T-cell (primary cell): ENCODE data around the gene GXYLT2. TPM values are rescaled to one million over a fixed set of nuclear protein-coding genes. Genes with fewer than 3 reads are reported as not detected.

Experiments
- ATAC-seq, 4 experiments: fragments of 200-7000 bp in 3 of 4; fragments of 150-1000 bp in 1 of 4; cut with Tn5 transposase; replicated peaks in 1 of 4; 1 replicate in 3 of 4; 2 replicates in 1 of 4; pipeline ENCODE4 v1.10.0; 2021; ENCODE audit warnings: moderate library complexity in 3 of 4, mild to moderate bottlenecking in 2 of 4, moderate number of reproducible peaks in 1 of 4
- CTCF ChIA-PET, 2 donors: fragments of 300-600 bp; sonication (Branson Sonifier 250); formaldehyde crosslinking; loops; one replicate each; lab custom pipeline; 2022; ENCODE audit warnings: antibody characterized with exemption in 2 of 2; lab: Charles Lee
- POLR2A ChIA-PET, 2 donors: fragments of 300-600 bp; sonication (Branson Sonifier 250); formaldehyde crosslinking; loops; one replicate each; lab custom pipeline; 2022; ENCODE audit warnings: antibody characterized with exemption in 2 of 2; lab: Charles Lee
- DNase-seq, 35 experiments: peaks; one replicate each; pipeline versions ENCODE4 v3.0.0 to v3.0.0-alpha.2; 2013 to 2023
- H3K27ac ChIP-seq: one replicate; pipeline ENCODE4 v1.5.1; 2013; ENCODE audit warnings: low read length
- H3K27me3 ChIP-seq, 2 experiments: replicated peaks in 1 of 2; 1 replicate in 1 of 2; 2 replicates in 1 of 2; pipeline versions ENCODE4 v1.6.1 to v1.7.0; 2013; ENCODE audit warnings: low read length in 1 of 2, mixed read lengths in 1 of 2; ENCODE audit not compliant: control insufficient read depth in 2 of 2, insufficient read depth in 2 of 2; ENCODE audit errors: extremely low read depth in 1 of 2
- H3K36me3 ChIP-seq, 2 donors: 1 replicate in 1 of 2; 2 replicates in 1 of 2; pipeline versions ENCODE4 v1.6.1 to v1.7.0; 2013; ENCODE audit warnings: low read length in 1 of 2; ENCODE audit not compliant: control insufficient read depth in 2 of 2, insufficient read depth in 1 of 2; ENCODE audit errors: extremely low read depth in 1 of 2
- H3K4me1 ChIP-seq, 2 experiments: 1 replicate in 1 of 2; 2 replicates in 1 of 2; pipeline versions ENCODE4 v1.6.1 to v1.7.0; 2013; ENCODE audit warnings: low read length in 2 of 2, mixed read lengths in 1 of 2; ENCODE audit not compliant: insufficient read depth in 2 of 2, control insufficient read depth in 1 of 2; ENCODE audit errors: extremely low read depth in 1 of 2
- H3K4me3 ChIP-seq, 2 donors: 1 replicate in 1 of 2; 2 replicates in 1 of 2; pipeline versions ENCODE4 v1.5.1 to v1.7.0; 2013; ENCODE audit warnings: mild to moderate bottlenecking in 2 of 2, low read length in 1 of 2, moderate library complexity in 1 of 2; ENCODE audit not compliant: control insufficient read depth in 1 of 2; ENCODE audit errors: extremely low read depth in 1 of 2
- H3K9me3 ChIP-seq: 2 replicates; pipeline ENCODE4 v1.7.0; 2013
- H3K27ac Mint-ChIP-seq, 2 donors: one replicate each; pipeline ENCODE4 v1.8.0; 2020 to 2021; ENCODE audit warnings: mild to moderate bottlenecking in 2 of 2, mixed read lengths in 2 of 2
- H3K27me3 Mint-ChIP-seq, 2 donors: one replicate each; pipeline ENCODE4 v1.8.0; 2021 to 2022; ENCODE audit warnings: mixed read lengths in 2 of 2
- H3K36me3 Mint-ChIP-seq: one replicate; pipeline ENCODE4 v1.8.0; 2021; ENCODE audit warnings: mixed read lengths
- H3K4me1 Mint-ChIP-seq, 3 donors: one replicate each; pipeline ENCODE4 v1.8.0; 2020 to 2022; ENCODE audit warnings: mixed read lengths in 3 of 3, mild to moderate bottlenecking in 1 of 3
- H3K4me3 Mint-ChIP-seq, 3 donors: one replicate each; pipeline ENCODE4 v1.8.0; 2020 to 2022; ENCODE audit warnings: mild to moderate bottlenecking in 3 of 3, mixed read lengths in 3 of 3, moderate library complexity in 3 of 3
- H3K9me3 Mint-ChIP-seq, 3 donors: one replicate each; pipeline ENCODE4 v1.8.0; 2020 to 2022; ENCODE audit warnings: mixed read lengths in 3 of 3
- WGBS: methylation state at CpG from one replicate; pipeline ENCODE4 v1.1.5; 2013; ENCODE audit warnings: missing lambda C conversion rate; ENCODE audit not compliant: insufficient coverage; 5-methylcytosine and 5-hydroxymethylcytosine counted together
- total RNA-seq, 35 experiments: library from RNA in 6 of 35; stranded (reverse) in 6 of 35; fragments of 120-200 nt in 1 of 35; gene quantifications; one replicate each; pipeline versions ENCODE4 v1.2.1 to v1.2.4 and lab custom pipeline; 2013 to 2026

Gene GXYLT2
- total RNA-seq, 5 donors from 2014 or later (not counting 1 experiment from before 2014, with no cell fraction given), result 0.09 to 0.19 TPM; not detected in 3

DNA sequence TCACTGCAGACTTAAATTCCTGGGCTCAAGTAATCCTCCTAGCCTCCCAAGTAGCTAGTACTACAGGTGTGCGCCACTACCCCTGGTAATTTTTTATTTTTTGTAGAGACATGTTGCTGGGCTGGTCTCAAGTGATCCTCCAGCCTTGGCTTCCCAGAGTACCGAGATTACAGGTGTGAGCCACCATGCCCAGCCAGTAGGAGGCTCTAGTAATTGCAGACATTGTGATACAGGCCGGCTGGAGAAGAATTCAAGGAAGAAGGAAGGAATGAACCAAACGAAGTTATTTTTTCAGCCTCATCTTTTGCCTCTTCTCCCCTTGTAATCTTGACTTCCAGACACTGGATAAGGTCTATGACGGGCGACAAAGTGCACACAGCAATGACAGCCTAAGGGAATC is 105.5 kb downstream of the GXYLT2 start:
- H3K4me1 Mint-ChIP-seq, result peaks cover 11 to 13% (median 12%) of the 10 kb centered on the region in 3 donors
- Histone ChIP-seq H3K27me3 (no peaks in the 10 kb centered on the region), H3K9me3 (no peaks in the 10 kb centered on the region), H3K4me3 (no peak overlapping the region), H3K27ac (no peak overlapping the region), H3K4me1 (peaks cover 9 to 10% of the 10 kb centered on the region in 2 experiments), H3K36me3 (peaks cover 0 to 2% of the 10 kb centered on the region in 2 donors)
- no peaks in the 10 kb centered on the region for H3K9me3 Mint-ChIP-seq
- 83% methylated on average over 1 of the region's 6 CpGs for WGBS
- H3K27me3 Mint-ChIP-seq, result no peaks in the 10 kb centered on the region
- no peak for DNase-seq
- CTCF ChIA-PET, result interaction anchor here in 1 of 2 donors (1.0 kb wide), 1 partner anchor 142 kb away, joined by 3 read pairs; no protein-coding TSS in a partner anchor
- no peak for ATAC-seq
- H3K27ac Mint-ChIP-seq, result no peak overlapping the region
- POLR2A ChIA-PET, result no interaction called here
- H3K36me3 Mint-ChIP-seq, result peaks cover 2% of the 10 kb centered on the region
- H3K4me3 Mint-ChIP-seq, result no peak overlapping the region

DNA sequence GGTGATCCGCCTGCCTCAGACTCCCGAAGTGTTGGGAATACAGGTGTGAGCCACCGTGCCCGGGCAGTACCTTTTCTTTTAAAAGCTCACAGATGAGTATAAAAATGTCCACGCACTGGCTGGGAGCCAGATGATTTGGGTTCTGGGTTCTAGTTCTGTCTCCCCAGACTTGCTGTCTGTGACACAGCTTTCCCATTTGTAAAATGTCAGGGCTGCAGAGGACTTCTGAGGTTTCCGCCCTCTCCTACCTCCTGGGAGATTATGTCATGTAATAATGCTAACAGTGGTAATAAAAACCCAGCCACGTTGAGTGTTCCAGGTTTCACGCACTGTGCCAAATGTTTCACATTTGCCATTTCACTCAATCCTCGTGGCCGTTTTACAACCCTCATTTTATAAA is 107.5 kb downstream of the GXYLT2 start:
- Mint-ChIP-seq H3K36me3 (peaks cover 12% of the 10 kb centered on the region), H3K4me3 (peak overlapping the region; percentile 34 to 69 (median 50)), H3K4me1 (peaks cover 27 to 33% (median 31%) of the 10 kb centered on the region in 3 donors), H3K27me3 (no peaks in the 10 kb centered on the region), H3K27ac (peak overlapping the region in 1 of 2 donors; percentile 57), H3K9me3 (no peaks in the 10 kb centered on the region)
- POLR2A ChIA-PET, result interaction anchor here (0.7 to 0.9 kb wide), 2 partner anchors 39 to 61 kb away, joined by 5 to 10 read pairs; no protein-coding TSS in a partner anchor
- no peak overlapping the region for H3K27ac ChIP-seq
- H3K9me3 ChIP-seq, result no peaks in the 10 kb centered on the region
- DNase-seq, result no peak
- H3K4me3 ChIP-seq, result no peak overlapping the region
- H3K36me3 ChIP-seq, result peaks cover 0 to 9% of the 10 kb centered on the region in 2 donors
- 100% methylated on average over 2 of the region's 10 CpGs for WGBS
- peaks cover 17 to 26% of the 10 kb centered on the region in 2 experiments for H3K4me1 ChIP-seq
- no peaks in the 10 kb centered on the region for H3K27me3 ChIP-seq
- ATAC-seq, result no peak
- CTCF ChIA-PET, result interaction anchor here (0.9 to 5.2 kb wide), 4 partner anchors 52 to 603 kb away, joined by 3 to 30 read pairs (median 4); no protein-coding TSS in a partner anchor

DNA sequence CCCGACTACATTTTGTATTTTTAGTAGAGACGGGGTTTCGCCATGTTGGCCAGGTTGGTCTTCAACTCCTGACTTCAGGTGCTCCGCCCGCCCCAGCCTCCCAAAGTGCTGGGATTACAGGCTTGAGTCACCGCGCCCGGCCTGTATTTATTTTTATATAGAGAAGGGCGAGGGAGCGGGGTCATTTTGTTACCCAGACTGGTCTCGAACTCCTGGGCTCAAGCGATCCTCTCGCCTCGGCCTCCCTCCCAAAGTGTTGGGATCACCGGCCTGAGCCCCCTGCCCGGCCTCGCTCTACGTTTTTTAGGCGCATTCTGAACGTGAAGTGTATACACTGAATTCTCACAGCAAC is 108.3 kb downstream of the GXYLT2 start:
- POLR2A ChIA-PET, result no interaction called here
- DNase-seq (peak in 2 of 35 experiments; percentile 2 to 3), ATAC-seq (no peak)
- 98% methylated on average over 12 of the region's 20 CpGs for WGBS
- H3K36me3 ChIP-seq, result peaks cover 0 to 12% of the 10 kb centered on the region in 2 donors
- H3K9me3 ChIP-seq, result no peaks in the 10 kb centered on the region
- peaks cover 18% of the 10 kb centered on the region for H3K36me3 Mint-ChIP-seq
- H3K27me3 Mint-ChIP-seq, result no peaks in the 10 kb centered on the region
- H3K27ac Mint-ChIP-seq, result peak overlapping the region; percentile 76 to 89
- peaks cover 34 to 40% (median 39%) of the 10 kb centered on the region in 3 donors for H3K4me1 Mint-ChIP-seq
- H3K4me3 Mint-ChIP-seq, result peak overlapping the region; percentile 83 to 89 (median 88)
- H3K4me1 ChIP-seq, result peaks cover 18 to 31% of the 10 kb centered on the region in 2 experiments
- H3K9me3 Mint-ChIP-seq, result no peaks in the 10 kb centered on the region
- peak overlapping the region; percentile 85 for H3K27ac ChIP-seq
- H3K4me3 ChIP-seq, result peak overlapping the region in 1 of 2 donors; percentile 82
- no peaks in the 10 kb centered on the region for H3K27me3 ChIP-seq
- CTCF ChIA-PET, result interaction anchor here (1.0 to 5.2 kb wide), 2 partner anchors 53 to 59 kb away, joined by 4 to 30 read pairs; no protein-coding TSS in a partner anchor

DNA sequence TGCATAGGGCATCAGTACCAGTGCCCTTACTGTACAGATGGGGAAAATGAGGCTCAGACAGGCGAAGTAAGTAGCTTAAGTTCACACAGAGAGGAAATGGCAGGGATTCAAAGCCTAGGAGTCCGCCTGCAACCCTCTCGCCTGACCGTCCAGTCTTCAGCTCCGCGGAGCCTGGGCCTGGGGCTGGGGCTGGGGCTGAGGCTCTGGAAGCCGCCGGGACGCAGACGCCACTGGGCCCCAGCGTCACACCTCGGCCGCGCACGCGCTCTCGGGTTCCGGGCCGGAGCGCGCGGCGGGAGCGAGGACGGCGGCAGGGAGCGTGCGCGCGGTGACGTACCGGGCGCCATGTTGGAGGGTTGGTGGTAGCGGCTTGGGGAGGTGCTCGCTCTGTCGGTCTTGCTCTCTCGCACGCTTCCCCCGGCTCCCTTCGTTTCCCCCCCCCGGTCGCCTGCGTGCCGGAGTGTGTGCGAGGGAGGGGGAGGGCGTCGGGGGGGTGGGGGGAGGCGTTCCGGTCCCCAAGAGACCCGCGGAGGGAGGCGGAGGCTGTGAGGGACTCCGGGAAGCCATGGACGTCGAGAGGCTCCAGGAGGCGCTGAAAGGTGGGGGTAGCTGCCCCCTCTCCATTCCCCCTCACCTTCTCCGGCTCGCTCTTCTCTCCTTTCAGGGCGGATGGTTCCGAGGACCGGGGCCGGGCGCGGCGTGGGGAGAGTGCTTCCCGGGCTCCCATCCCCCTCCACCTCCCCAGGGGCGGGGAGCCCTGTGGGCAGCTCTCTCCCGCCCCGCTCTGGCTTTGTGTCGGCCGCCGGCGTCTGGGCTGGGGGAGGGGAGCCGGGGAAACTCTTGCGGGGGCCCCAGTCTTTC is 108.9 kb downstream of the GXYLT2 start, which contains the start of gene PPP4R2:
TSS of gene PPP4R2 (plus strand) at position 339 of the 861 bp plus-strand sequence. CDS start at position 566, 227 bp downstream.
- Mint-ChIP-seq H3K4me1 (peaks cover 40 to 46% (median 45%) of the 10 kb centered on the region in 3 donors), H3K4me3 (peak within 1 kb of the TSS; percentile 83 to 89 (median 88)), H3K27me3 (no peaks in the 10 kb centered on the region), H3K27ac (peak within 1 kb of the TSS; percentile 84 to 89), H3K9me3 (no peaks in the 10 kb centered on the region), H3K36me3 (peaks cover 18% of the 10 kb centered on the region)
- DNase-seq (peak; percentile 86 to 97 (median 92)), ATAC-seq (peak; percentile 89 to 90 (median 90))
- H3K27me3 ChIP-seq, result no peaks in the 10 kb centered on the region
- ChIA-PET CTCF (interaction anchor here (0.6 to 5.2 kb wide), 4 partner anchors 13 to 145 kb away, joined by 3 to 30 read pairs (median 4); no protein-coding TSS in a partner anchor), POLR2A (interaction anchor here in 1 of 2 donors (0.7 kb wide), 1 partner anchor 119 kb away, joined by 4 read pairs; no protein-coding TSS in a partner anchor)
- H3K36me3 ChIP-seq, result peaks cover 0 to 13% of the 10 kb centered on the region in 2 donors
- H3K4me1 ChIP-seq, result peaks cover 24 to 35% of the 10 kb centered on the region in 2 experiments
- H3K4me3 ChIP-seq, result peak within 1 kb of the TSS; percentile 82 to 87
- H3K9me3 ChIP-seq, result no peaks in the 10 kb centered on the region
- peak within 1 kb of the TSS; percentile 85 for H3K27ac ChIP-seq
- WGBS, result 4% methylated on average over 21 of the region's 75 CpGs

DNA sequence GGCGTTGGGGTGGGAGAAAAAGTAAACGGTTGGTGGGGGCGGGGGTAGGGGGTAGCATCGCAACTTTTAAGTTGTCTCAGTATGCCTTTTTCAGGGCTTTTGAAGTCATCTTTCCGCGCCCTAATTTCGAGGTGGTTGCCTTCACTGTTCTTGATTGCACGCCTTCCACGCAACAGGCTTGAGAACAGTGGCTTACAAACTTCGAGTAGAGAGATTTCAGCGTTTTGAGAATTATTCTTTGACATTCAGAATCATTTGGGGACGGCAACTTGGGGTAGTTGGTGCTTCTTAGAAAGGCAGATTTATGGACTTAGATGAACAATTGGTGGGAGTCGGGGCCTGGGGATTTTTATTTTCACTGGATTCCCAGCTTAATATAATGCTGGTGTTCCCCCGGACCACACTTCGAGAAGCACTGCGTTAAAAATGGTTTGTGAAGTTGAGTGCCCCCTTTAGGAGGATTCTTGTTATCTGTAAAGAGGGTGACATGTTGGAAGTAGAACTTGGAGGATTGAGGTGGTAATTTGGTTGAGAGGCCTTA is 109.6 kb downstream of the GXYLT2 start:
- Histone ChIP-seq H3K27me3 (no peaks in the 10 kb centered on the region), H3K4me3 (peak overlapping the region; percentile 82 to 87), H3K4me1 (peaks cover 29 to 37% of the 10 kb centered on the region in 2 experiments), H3K27ac (peak overlapping the region; percentile 85), H3K9me3 (no peaks in the 10 kb centered on the region), H3K36me3 (peaks cover 0 to 17% of the 10 kb centered on the region in 2 donors)
- WGBS, result 0% methylated on average over 12 of the region's 16 CpGs
- peaks cover 46 to 53% (median 52%) of the 10 kb centered on the region in 3 donors for H3K4me1 Mint-ChIP-seq
- no peaks in the 10 kb centered on the region for H3K27me3 Mint-ChIP-seq
- peak overlapping the region; percentile 77 to 81 for H3K27ac Mint-ChIP-seq
- peak overlapping the region; percentile 83 to 89 (median 88) for H3K4me3 Mint-ChIP-seq
- POLR2A ChIA-PET, result interaction anchor here (0.6 to 0.7 kb wide), 2 partner anchors 25 to 120 kb away, joined by 4 to 5 read pairs; no protein-coding TSS in a partner anchor
- peak; percentile 9 to 31 (median 14) for ATAC-seq
- DNase-seq, result peak in 32 of 35 experiments; percentile 9 to 74 (median 46)
- CTCF ChIA-PET, result interaction anchor here (0.6 to 5.2 kb wide), 5 partner anchors 13 to 146 kb away, joined by 3 to 30 read pairs (median 4); no protein-coding TSS in a partner anchor
- no peaks in the 10 kb centered on the region for H3K9me3 Mint-ChIP-seq
- peaks cover 22% of the 10 kb centered on the region for H3K36me3 Mint-ChIP-seq
